ENCODE results near the gene FBP2. TPM values are rescaled to one million over a fixed set of nuclear protein-coding genes. Genes with fewer than 3 reads are reported as not detected.

FBP2 gene
- total RNA-seq = 72.5 TPM

DNA sequence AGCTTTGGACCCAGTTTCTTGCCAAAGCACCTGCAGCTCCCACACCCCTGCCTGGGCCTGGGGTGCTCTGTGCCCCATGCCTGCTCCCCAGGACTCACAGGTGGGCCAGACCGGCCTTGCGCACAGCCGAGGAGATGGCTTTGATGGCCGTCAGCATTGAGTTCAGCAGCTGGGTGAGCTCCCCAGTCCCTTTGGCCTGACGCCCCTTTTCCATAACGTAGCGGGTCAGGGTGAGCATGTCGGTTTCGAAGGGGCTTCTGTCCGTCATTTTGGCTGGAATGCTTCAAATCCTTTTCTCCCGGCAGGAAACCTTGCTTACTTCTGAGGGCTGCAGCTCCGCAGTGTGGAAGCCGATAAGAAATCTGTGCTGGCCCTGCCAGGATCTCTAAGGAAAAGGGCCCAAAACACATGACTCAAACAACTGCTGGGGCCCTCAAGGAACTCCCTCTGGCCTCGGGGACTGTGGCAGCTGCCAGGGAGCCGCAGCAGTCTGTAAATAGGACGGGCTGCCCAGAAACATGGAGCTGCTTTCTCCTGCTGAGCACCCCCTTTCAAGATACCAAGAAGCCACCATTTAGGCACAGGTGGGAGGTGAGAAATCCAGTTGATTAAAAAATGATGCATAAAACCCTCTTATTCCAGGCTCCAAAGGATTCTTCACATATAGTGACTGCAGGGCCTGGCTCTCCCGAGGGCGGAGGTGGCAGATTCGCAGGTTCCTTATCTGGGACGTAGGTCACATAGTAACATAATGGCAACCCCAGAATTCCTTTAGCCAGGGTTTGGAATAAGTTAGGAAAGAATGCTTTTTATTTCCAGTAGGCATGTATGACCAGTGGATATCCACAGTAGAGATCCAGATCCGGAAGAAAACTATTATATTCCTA is at the start of gene FBP2:
TSS of gene FBP2 (minus strand) at position 366 of the 887 bp plus-strand sequence. CDS start at position 268, 98 bp downstream.
- no peaks in the 10 kb centered on the region for H3K9me3 ChIP-seq (ENCODE audit: control insufficient read depth in 3 of 3, low read length in 3 of 3)
- peak within 1 kb of the TSS; percentile 72 to 93 (median 85) for H3K4me3 ChIP-seq (ENCODE audit: low read length in 3 of 3)
- peak within 1 kb of the TSS; percentile 91 for H3K27ac ChIP-seq (ENCODE audit: low read depth, low read length)
- H3K4me1 ChIP-seq (ENCODE audit: control insufficient read depth in 3 of 3, insufficient read depth in 3 of 3, low read length in 3 of 3) = peaks cover 11 to 32% (median 11%) of the 10 kb centered on the region in 3 donors
- H3K27me3 ChIP-seq (ENCODE audit: control insufficient read depth in 3 of 3, insufficient read depth in 3 of 3, low read length in 3 of 3) = no peaks in the 10 kb centered on the region
- H3K36me3 ChIP-seq (ENCODE audit: control insufficient read depth in 3 of 3, insufficient read depth in 3 of 3, low read length in 3 of 3) = peaks cover 0 to 2% (median 0%) of the 10 kb centered on the region in 3 donors
- H3K9ac ChIP-seq (ENCODE audit: low read depth in 1 of 3, low read length in 3 of 3) = peak within 1 kb of the TSS; percentile 88 to 95 (median 95)

DNA sequence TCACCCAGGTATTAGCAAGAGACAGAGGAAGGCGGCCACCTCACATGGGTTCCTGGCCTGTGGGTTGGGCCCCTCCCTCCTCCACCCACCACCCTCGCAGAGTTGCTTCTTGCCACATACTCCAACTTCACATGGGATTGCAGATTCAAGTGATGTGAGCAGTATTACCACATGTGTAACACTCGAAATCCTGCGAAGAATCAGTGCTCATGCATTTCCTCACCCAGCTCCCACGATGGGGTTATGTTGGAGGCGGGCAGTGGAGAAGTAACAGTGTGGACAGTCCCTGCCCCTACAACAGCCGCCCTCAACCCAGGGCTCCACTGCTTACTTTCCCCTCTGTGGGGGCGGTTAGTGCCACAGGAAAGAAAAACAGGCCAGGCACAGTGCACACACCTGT is 49.6 kb upstream of the FBP2 start:
- peaks cover 7 to 16% (median 7%) of the 10 kb centered on the region in 3 donors for H3K27me3 ChIP-seq (ENCODE audit: control insufficient read depth in 3 of 3, insufficient read depth in 3 of 3, low read length in 3 of 3)
- no peaks in the 10 kb centered on the region for H3K36me3 ChIP-seq (ENCODE audit: control insufficient read depth in 3 of 3, insufficient read depth in 3 of 3, low read length in 3 of 3)
- peaks cover 4 to 6% (median 5%) of the 10 kb centered on the region in 3 donors for H3K4me1 ChIP-seq (ENCODE audit: control insufficient read depth in 3 of 3, insufficient read depth in 3 of 3, low read length in 3 of 3)
- no peak overlapping the region for H3K27ac ChIP-seq (ENCODE audit: low read depth, low read length)
- H3K9me3 ChIP-seq (ENCODE audit: control insufficient read depth in 3 of 3, low read length in 3 of 3) = no peaks in the 10 kb centered on the region
- no peak overlapping the region for H3K4me3 ChIP-seq (ENCODE audit: low read length in 3 of 3)
- H3K9ac ChIP-seq (ENCODE audit: low read depth in 1 of 3, low read length in 3 of 3) = no peak overlapping the region

DNA sequence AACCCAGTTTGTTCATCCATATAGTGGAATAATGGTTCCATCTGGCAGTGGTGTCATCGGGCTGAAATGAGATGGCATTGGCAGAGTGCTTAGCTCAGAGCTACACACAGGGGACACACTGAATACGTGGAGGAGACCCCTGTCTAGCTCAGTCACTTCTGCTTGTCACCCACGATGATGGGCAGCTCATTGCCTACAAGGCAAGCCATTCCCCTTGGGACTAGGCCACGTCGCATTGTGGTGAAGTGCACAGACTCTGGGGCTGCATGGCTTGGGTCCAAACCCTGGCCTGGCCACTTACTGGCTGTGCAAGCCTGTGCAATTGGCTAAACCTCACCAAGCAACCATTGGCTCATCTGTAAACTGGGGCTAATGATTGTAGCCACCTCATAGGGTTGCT is 48.9 kb upstream of the FBP2 start:
- no peak overlapping the region for H3K4me3 ChIP-seq (ENCODE audit: low read length in 3 of 3)
- peaks cover 7 to 17% (median 10%) of the 10 kb centered on the region in 3 donors for H3K27me3 ChIP-seq (ENCODE audit: control insufficient read depth in 3 of 3, insufficient read depth in 3 of 3, low read length in 3 of 3)
- H3K9me3 ChIP-seq (ENCODE audit: control insufficient read depth in 3 of 3, low read length in 3 of 3) = no peaks in the 10 kb centered on the region
- H3K27ac ChIP-seq (ENCODE audit: low read depth, low read length) = no peak overlapping the region
- H3K36me3 ChIP-seq (ENCODE audit: control insufficient read depth in 3 of 3, insufficient read depth in 3 of 3, low read length in 3 of 3) = no peaks in the 10 kb centered on the region
- peaks cover 4 to 6% (median 5%) of the 10 kb centered on the region in 3 donors for H3K4me1 ChIP-seq (ENCODE audit: control insufficient read depth in 3 of 3, insufficient read depth in 3 of 3, low read length in 3 of 3)
- H3K9ac ChIP-seq (ENCODE audit: low read depth in 1 of 3, low read length in 3 of 3) = no peak overlapping the region

DNA sequence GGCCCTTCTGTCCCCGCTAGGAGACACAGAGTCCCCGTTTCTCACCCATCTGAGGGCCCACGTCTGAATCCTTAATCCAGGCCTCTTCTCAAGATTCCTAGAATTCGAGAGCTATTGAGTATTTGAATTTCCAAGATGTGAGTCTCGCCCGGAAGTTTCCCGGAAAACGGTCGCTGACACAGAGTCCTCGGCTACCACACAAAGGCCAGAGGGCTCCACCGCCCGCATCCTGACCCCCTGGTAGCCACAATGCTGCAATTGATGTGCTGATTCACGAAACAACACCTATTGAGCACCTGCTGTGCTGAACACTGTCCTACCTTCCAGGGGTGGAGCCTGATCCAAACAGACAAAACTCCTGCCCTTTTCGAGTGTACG is 46.4 kb upstream of the FBP2 start:
- Histone ChIP-seq H3K9me3 (ENCODE audit: control insufficient read depth in 3 of 3, low read length in 3 of 3) (no peaks in the 10 kb centered on the region), H3K27me3 (ENCODE audit: control insufficient read depth in 3 of 3, insufficient read depth in 3 of 3, low read length in 3 of 3) (peaks cover 7 to 17% (median 10%) of the 10 kb centered on the region in 3 donors), H3K4me3 (ENCODE audit: low read length in 3 of 3) (peak overlapping the region in 2 of 3 donors; percentile 60 to 68), H3K9ac (ENCODE audit: low read depth in 1 of 3, low read length in 3 of 3) (no peak overlapping the region), H3K36me3 (ENCODE audit: control insufficient read depth in 3 of 3, insufficient read depth in 3 of 3, low read length in 3 of 3) (no peaks in the 10 kb centered on the region), H3K27ac (ENCODE audit: low read depth, low read length) (no peak overlapping the region), H3K4me1 (ENCODE audit: control insufficient read depth in 3 of 3, insufficient read depth in 3 of 3, low read length in 3 of 3) (peaks cover 4 to 6% (median 5%) of the 10 kb centered on the region in 3 donors)

DNA sequence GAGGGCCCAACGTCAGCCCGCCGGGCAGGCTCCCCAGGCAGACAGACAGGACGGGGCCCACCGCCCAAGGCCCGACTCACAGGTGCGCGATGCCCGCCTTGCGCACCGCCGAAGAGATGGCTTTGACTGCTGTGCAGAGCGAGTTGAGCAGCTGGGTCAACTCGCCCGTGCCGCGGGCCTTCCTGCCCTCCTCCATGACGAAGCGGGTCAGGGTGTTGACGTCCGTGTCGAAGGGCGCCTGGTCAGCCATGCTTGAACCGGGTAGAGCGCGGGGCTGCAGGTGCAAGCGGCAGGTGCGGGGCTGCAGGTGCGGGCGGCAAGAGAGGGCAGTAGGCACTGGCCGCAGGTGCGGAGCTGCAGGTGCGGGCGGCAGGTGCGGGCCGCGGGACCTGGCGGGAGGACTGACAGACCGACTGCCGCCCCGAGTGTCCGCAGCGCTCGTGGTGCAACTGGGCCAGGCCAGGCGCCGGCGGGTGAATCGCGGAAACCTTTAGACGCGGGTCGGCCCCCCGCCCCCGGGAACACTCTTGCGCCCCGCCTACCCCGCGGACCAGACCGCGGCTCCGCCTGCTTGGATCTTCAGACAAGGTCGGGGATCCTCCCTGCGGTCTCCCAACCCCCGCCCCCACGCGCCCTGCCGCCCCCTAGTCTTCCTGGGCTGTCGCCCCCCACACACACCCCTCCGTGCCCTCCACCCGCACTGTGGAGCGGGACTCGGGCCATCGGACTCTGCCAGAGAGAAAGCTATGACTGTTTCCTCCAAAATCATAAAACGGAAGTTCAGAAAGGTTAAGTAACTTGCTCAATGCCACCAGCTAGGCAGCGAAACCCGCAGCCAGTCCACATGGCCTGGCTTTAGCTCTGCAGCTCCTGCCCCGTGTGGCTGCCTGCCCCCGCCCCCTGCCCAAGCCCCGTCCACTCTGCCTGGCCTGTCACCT is 45.7 kb upstream of the FBP2 start, which contains the start of gene FBP1:
TSS of gene FBP1 (minus strand) at position 458 of the 938 bp plus-strand sequence. CDS start at position 250, 208 bp downstream.
- H3K27me3 ChIP-seq (ENCODE audit: control insufficient read depth in 3 of 3, insufficient read depth in 3 of 3, low read length in 3 of 3) = peaks cover 7 to 17% (median 10%) of the 10 kb centered on the region in 3 donors
- no peaks in the 10 kb centered on the region for H3K36me3 ChIP-seq (ENCODE audit: control insufficient read depth in 3 of 3, insufficient read depth in 3 of 3, low read length in 3 of 3)
- H3K4me1 ChIP-seq (ENCODE audit: control insufficient read depth in 3 of 3, insufficient read depth in 3 of 3, low read length in 3 of 3) = peaks cover 4 to 6% (median 5%) of the 10 kb centered on the region in 3 donors
- peak within 1 kb of the TSS; percentile 60 to 73 (median 68) for H3K4me3 ChIP-seq (ENCODE audit: low read length in 3 of 3)
- H3K27ac ChIP-seq (ENCODE audit: low read depth, low read length) = no peak within 1 kb of the TSS
- H3K9ac ChIP-seq (ENCODE audit: low read depth in 1 of 3, low read length in 3 of 3) = peak within 1 kb of the TSS in 1 of 3 donors; percentile 54
- no peaks in the 10 kb centered on the region for H3K9me3 ChIP-seq (ENCODE audit: control insufficient read depth in 3 of 3, low read length in 3 of 3)

DNA sequence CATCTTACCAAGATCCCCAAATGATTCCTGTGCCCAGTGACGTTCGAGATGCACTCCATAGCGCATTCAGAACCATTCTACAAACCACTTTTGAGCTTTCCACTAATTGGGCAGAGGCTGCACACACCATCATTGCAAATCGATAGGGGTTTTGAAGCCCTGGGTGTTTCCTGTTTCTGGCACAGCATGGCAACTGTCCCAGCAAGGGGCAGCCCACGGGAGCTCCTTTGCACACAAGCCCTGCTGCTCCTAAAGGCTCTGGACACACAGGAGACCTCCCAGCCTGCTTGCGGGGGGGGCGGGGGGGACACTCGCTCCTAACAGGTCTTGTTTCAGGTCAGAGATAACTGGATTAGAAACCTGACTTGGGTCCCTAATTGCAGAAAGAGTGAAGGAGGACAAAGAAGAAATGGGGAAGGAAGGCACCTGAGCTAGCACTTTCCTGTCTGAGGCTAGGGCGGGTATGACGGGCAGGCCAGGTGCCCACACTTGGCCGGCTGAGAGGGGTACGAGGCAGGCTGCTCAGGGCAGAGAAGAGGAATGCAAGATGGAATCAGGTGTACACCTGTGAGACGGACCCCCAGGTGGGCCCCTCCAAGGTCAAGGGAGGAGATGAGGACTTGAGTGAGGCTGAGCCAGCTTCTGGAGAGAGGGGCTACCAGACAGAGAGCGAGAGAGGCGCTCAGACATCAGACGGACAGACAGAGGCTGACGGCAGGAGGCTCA is 44.9 kb upstream of the FBP2 start:
- peak overlapping the region; percentile 56 to 73 (median 68) for H3K4me3 ChIP-seq (ENCODE audit: low read length in 3 of 3)
- H3K27me3 ChIP-seq (ENCODE audit: control insufficient read depth in 3 of 3, insufficient read depth in 3 of 3, low read length in 3 of 3) = peaks cover 7 to 17% (median 11%) of the 10 kb centered on the region in 3 donors
- H3K4me1 ChIP-seq (ENCODE audit: control insufficient read depth in 3 of 3, insufficient read depth in 3 of 3, low read length in 3 of 3) = peaks cover 4 to 6% (median 5%) of the 10 kb centered on the region in 3 donors
- H3K9ac ChIP-seq (ENCODE audit: low read depth in 1 of 3, low read length in 3 of 3) = peak overlapping the region in 1 of 3 donors; percentile 54
- H3K27ac ChIP-seq (ENCODE audit: low read depth, low read length) = no peak overlapping the region
- no peaks in the 10 kb centered on the region for H3K9me3 ChIP-seq (ENCODE audit: control insufficient read depth in 3 of 3, low read length in 3 of 3)
- no peaks in the 10 kb centered on the region for H3K36me3 ChIP-seq (ENCODE audit: control insufficient read depth in 3 of 3, insufficient read depth in 3 of 3, low read length in 3 of 3)

DNA sequence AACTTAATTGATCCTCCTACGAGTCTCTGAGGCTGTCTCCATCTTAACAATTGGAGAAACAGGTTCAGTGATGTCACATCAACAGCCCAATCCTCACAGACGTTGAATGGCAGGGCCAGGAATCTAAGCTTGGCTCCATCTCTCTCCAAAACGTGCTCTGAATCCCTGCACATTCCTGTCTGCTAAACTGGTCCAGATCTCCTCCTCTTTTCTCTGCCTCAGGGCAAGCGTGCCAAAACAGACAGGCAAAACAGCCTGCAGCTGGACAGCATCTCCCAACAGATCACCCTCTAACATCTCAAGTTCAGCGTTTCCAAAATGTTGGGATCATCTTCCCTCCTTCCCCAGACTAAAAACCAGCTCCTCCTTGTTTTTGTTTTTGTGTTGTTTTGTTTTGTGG is 39.1 kb upstream of the FBP2 start:
- H3K9me3 ChIP-seq (ENCODE audit: control insufficient read depth in 3 of 3, low read length in 3 of 3) = no peaks in the 10 kb centered on the region
- H3K9ac ChIP-seq (ENCODE audit: low read depth in 1 of 3, low read length in 3 of 3) = no peak overlapping the region
- H3K4me1 ChIP-seq (ENCODE audit: control insufficient read depth in 3 of 3, insufficient read depth in 3 of 3, low read length in 3 of 3) = no peaks in the 10 kb centered on the region
- H3K27me3 ChIP-seq (ENCODE audit: control insufficient read depth in 3 of 3, insufficient read depth in 3 of 3, low read length in 3 of 3) = peaks cover 0 to 6% (median 5%) of the 10 kb centered on the region in 3 donors
- H3K4me3 ChIP-seq (ENCODE audit: low read length in 3 of 3) = no peak overlapping the region
- H3K36me3 ChIP-seq (ENCODE audit: control insufficient read depth in 3 of 3, insufficient read depth in 3 of 3, low read length in 3 of 3) = no peaks in the 10 kb centered on the region
- H3K27ac ChIP-seq (ENCODE audit: low read depth, low read length) = no peak overlapping the region

DNA sequence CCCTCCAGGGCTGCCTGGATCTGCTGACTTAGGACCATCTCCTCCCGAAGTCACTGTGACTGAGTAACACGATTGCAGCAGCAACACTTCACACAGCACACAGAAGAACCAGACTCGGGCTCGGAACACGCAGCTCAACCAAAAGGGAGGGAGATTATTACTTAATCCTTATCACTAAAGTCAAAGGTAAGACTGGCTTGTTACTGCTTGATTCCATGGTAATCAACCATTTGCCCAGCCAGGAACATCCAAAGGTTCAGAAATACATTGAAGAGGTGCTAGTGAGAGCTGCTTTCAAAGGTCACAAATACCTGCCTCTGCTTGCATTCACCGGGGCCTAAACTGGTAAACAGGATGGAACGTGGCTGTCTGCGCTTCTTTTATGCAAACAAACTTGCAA is 38.0 kb upstream of the FBP2 start:
- Histone ChIP-seq H3K9me3 (ENCODE audit: control insufficient read depth in 3 of 3, low read length in 3 of 3) (no peaks in the 10 kb centered on the region), H3K36me3 (ENCODE audit: control insufficient read depth in 3 of 3, insufficient read depth in 3 of 3, low read length in 3 of 3) (no peaks in the 10 kb centered on the region), H3K27me3 (ENCODE audit: control insufficient read depth in 3 of 3, insufficient read depth in 3 of 3, low read length in 3 of 3) (peaks cover 0 to 6% (median 5%) of the 10 kb centered on the region in 3 donors), H3K4me1 (ENCODE audit: control insufficient read depth in 3 of 3, insufficient read depth in 3 of 3, low read length in 3 of 3) (no peaks in the 10 kb centered on the region), H3K27ac (ENCODE audit: low read depth, low read length) (no peak overlapping the region), H3K4me3 (ENCODE audit: low read length in 3 of 3) (no peak overlapping the region), H3K9ac (ENCODE audit: low read depth in 1 of 3, low read length in 3 of 3) (no peak overlapping the region)

DNA sequence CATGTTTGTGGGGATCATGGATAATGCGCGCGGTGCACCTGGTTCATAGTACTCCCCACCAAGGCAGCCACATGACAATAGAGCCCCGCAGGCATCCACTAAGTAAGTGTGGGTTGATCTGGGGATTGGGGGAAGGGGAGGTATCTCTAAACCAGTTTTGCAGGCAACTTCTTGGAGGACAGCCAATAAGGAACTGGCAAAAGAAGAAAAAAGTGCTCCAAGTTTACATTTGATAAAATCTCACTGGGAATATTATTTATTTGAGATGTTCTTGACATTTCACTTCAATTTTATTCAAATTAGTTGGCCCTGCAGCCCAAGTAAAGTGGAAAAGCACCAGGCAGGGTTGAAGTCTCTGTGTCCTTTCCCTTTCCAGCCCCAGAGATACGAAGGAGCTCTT is 37.2 kb upstream of the FBP2 start:
- H3K9me3 ChIP-seq (ENCODE audit: control insufficient read depth in 3 of 3, low read length in 3 of 3) = no peaks in the 10 kb centered on the region

More for the DNA sequence above, 37.2 kb upstream of the FBP2 start:
- no peak overlapping the region for H3K27ac ChIP-seq (ENCODE audit: low read depth, low read length)
- no peak overlapping the region for H3K9ac ChIP-seq (ENCODE audit: low read depth in 1 of 3, low read length in 3 of 3)
- H3K4me3 ChIP-seq (ENCODE audit: low read length in 3 of 3) = no peak overlapping the region
- peaks cover 0 to 6% (median 5%) of the 10 kb centered on the region in 3 donors for H3K27me3 ChIP-seq (ENCODE audit: control insufficient read depth in 3 of 3, insufficient read depth in 3 of 3, low read length in 3 of 3)
- no peaks in the 10 kb centered on the region for H3K4me1 ChIP-seq (ENCODE audit: control insufficient read depth in 3 of 3, insufficient read depth in 3 of 3, low read length in 3 of 3)
- no peaks in the 10 kb centered on the region for H3K36me3 ChIP-seq (ENCODE audit: control insufficient read depth in 3 of 3, insufficient read depth in 3 of 3, low read length in 3 of 3)
